GM21528 (cell line): ENCODE data around the gene ING2.
"Not testable (repeated sequence)": the region's sequence is repeated elsewhere in the genome, so short reads cannot be mapped to it uniquely, and the experiment has no call there.

Experiments used
- ATAC-seq: cut with Tn5 transposase; IDR thresholded peaks from one replicate; pipeline ENCODE4 v1.9.1; 2021; ENCODE audit warnings: mild to moderate bottlenecking, moderate library complexity; ENCODE audit not compliant: unreplicated experiment, low FRiP score

ING2 gene, protein sequence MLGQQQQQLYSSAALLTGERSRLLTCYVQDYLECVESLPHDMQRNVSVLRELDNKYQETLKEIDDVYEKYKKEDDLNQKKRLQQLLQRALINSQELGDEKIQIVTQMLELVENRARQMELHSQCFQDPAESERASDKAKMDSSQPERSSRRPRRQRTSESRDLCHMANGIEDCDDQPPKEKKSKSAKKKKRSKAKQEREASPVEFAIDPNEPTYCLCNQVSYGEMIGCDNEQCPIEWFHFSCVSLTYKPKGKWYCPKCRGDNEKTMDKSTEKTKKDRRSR

DNA sequence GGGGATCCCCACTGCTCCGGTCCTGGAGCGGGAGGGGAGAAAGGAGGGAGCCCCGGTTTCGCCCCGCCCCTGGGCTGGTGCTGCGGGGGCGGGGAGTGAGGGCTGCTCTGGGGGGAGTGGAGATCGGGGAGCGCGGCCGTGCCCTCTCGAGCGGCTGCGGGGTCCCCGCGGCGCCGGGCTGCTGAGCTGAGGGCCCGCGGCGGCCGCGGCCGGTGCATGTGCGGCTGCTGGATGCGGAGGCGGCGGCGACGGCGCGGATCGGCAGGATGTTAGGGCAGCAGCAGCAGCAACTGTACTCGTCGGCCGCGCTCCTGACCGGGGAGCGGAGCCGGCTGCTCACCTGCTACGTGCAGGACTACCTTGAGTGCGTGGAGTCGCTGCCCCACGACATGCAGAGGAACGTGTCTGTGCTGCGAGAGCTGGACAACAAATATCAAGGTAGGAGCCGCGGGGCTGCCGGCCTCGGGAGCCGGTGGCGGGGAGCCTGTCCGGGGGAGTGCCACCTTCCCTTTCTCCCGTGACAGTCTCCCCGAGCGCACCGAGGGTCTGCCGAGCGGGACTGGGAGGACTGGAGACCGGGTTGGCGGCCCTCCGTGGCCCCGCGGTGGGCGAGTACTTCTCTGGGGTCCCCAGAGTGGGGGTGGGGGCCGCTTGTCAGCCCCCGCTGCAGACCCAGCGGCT lies at the start of gene ING2:
TSS of gene ING2 (plus strand) at position 129 of the 681 bp plus-strand sequence. CDS start at position 267, 138 bp downstream.
- ATAC-seq = peak; percentile 61

DNA sequence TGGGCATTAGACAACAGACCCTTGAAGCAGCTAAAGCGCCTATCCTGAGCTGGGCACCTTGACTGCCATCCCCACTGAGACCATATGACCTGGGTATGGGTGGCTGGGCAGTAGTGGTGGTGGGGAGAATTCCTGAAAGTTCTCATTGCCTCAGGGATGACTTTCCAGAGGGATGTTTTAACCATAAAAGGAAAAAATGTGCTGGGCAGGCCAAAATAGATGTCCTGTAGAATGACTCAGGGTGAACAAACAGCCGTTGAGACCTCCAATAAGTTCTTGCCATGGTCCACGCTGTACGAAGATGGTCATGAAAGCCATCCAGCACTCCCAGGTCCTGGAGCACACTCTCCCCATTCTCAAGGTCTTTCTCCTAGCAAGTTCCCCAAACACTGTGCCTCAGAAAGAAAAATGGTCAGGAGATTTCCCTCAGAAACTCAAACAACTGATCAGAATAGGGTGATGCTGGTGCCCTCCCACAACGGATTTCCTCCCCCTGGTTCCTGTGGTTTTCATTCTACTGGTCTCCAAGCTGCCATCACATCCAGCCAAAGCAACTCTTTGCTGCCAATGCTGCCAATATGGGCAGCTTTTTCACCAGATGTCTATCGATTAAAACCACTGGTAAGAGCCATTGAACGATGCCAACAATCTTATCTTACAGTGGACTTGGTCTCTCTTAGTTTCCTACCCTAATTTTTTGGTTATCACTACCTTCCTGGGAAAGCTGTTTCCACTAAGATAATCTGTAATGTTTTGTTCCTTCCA lies 49.2 kb upstream of the ING2 start:
- no peak for ATAC-seq

GRCh38 chr4:183458005-183458404 lies 46.9 kb upstream of the ING2 start:
- no peak for ATAC-seq

DNA sequence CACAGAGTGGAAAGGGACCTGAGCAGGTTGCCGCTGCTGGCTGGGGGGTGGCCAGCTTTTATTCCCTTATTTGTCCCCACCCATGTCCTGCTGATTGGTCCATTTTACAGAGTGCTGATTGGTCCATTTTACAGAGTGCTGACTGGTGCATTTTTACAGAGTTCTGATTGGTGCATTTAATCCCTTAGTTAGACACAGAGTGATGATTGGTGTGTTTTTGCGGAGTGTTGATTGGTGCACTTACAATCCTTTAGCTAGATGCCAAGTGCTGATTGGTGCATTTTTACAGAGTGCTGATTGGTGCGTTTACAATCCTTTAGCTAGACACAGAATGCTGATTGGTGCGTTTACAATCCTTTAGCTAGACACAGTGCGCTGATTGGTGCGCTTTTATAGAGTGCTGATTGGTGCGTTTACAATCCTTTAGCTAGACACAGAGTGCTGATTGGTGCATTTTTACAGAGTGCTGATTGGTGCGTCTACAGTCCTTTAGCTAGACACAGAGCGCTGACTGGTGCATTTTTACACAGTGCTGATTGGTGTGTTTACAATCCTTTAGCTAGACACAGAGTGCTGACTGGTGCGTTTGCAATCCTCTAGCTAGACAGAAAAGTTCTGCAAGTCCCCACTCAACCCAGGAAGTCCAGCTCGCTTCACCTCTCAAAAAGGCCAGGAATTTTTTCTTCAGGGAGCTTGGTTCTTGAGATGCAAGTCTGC lies 40.8 kb upstream of the ING2 start:
- ATAC-seq = not testable (repeated sequence)

DNA sequence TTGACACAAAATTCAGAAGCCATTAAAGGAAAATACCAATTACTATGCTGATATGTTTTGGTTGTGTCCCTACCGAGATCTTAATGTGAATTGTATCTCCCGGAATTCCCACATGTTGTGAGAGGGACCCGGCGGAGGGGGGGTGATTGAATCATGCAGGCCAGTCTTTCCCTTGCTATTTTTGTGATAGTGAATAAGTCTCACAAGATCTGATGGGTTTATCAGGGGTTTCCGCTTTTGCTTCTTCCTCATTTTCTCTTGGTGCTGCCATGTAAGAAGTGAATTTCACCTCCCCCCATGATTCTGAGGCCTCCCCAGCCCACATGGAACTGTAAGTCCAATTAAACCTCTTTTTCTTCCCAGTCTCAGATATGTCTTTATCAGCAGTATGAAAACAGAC lies 39.0 kb upstream of the ING2 start:
- not testable (repeated sequence) for ATAC-seq

DNA sequence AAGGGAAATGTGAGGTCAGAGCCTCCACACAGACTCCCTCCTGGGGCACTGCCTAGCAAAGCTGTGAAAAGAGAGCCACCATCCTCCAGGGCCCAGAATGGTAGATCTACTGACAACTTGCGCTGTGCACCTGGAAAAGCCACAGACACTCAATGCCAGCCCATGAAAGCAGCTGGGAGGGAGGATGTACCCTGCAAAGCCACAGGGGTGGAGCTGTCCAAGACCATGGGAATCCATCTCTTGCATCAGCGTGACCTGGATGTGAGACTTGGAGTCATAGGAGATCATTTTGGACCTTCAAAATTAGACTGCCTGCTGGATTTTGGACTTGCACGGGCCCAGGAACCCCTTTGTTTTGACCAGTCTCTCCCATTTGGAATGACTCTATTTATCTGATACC lies 37.6 kb upstream of the ING2 start:
- no peak for ATAC-seq

DNA sequence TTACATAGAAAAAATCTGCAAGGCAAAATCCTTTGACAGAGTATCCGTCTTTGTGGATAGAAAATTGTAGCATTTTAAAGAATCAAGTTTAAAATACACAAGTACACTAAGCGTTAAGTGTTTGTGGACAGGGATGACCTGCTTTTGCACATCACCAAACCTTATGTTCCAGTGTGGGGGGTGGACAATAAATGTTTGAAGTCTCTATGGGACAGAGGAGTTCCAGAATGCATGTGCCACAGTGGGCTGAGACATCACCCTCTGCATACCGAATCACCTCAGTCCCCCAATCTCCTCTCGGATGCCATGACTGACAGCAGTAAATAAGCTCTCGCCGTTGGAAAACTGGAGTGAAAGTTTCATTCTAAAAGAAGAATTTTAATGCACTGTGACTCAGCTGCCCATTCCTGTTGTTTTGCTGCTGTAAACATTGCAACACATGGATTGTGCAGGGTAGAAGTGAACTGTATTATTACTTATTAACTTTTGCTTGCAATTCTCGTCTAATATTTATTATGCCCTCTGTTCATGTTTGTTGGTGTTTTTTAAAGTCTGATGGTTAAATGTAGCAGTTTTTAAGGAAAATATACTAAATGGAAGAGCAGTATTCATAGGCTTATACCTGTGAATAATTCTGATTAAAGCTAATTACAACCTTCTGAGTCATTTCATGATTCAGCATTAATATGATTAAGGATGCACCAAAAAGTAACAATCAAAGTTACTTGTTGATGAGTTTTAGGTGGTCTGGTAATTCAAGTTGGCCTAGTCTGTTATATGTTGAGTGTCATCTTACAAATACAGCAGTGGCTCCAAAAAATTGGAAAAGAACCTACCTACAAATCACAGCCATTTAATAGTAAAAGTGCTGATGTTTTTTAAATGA lies 36.4 kb upstream of the ING2 start:
- no peak for ATAC-seq

GRCh38 chr4:183469285-183469684 lies 35.6 kb upstream of the ING2 start:
- ATAC-seq = no peak

GRCh38 chr4:183469936-183470335 lies 34.9 kb upstream of the ING2 start:
- no peak for ATAC-seq

GRCh38 chr4:183470821-183471220 lies 34.0 kb upstream of the ING2 start:
- ATAC-seq = no peak

DNA sequence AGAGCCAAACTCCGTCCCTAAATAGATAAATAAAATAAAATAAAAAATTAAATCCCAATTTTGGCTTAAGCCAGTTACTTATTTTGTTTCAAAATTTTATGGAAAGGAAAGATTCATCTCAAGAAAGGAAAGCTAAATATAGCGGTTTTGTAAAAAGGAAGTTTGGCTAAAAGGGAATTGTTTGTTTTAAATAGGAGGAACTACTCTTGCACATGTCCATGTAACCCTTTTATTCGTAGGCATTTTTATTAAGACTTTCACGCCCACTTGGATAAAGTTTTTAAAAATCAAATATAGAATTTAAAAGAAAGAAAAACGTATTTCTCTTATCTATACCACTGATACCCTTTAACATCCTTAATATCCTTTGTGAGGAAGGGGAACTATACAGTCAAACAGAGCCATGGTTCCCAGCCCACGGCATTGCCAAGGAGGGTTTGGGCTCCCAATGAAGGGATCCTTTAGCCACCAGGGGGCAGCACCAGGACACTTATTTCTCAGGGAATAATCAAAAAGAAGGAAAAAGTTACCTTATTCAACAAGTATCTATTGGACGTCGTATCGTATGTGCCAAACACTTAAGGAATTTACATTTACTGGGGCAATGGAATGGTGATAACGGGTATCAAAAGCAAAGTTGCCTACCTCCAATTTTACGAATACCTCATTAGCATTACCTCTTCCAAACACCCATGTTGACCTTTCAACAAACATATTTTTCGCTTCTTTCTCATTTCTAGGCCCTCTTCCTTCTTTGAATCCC lies 32.7 kb upstream of the ING2 start:
- ATAC-seq = no peak

GRCh38 chr4:183478123-183478522 lies 26.7 kb upstream of the ING2 start:
- no peak for ATAC-seq

- ATAC-seq = no peak
These were observed 25.9 kb upstream of the ING2 start for GRCh38 chr4:183478926-183479325.

DNA sequence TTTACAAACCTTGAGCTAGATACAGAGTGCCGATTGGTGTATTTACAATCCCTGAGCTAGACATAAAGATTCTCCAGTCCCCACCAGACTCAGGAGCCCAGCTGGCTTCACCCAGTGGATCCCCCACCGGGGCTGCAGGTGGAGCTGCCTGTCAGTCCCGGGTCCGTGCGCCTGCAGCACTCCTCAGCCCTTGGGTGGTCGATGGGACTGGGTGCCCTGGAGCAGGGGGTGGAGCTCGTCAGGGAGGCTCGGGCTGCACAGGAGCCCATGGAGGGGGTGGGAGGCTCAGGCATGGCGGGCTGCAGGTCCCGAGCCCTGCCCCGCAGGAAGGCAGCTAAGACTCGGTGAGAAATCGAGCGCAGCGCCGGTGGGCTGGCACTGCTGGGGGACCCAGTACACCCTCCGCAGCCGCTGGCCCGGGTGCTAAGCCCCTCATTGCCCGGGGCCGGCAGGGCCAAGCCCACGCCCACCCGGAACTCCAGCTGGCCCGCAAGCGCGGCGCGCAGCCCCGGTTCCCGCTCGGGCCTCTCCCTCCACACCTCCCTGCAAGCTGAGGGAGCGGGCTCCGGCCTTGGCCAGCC lies 22.3 kb upstream of the ING2 start:
- not testable (repeated sequence) for ATAC-seq

DNA sequence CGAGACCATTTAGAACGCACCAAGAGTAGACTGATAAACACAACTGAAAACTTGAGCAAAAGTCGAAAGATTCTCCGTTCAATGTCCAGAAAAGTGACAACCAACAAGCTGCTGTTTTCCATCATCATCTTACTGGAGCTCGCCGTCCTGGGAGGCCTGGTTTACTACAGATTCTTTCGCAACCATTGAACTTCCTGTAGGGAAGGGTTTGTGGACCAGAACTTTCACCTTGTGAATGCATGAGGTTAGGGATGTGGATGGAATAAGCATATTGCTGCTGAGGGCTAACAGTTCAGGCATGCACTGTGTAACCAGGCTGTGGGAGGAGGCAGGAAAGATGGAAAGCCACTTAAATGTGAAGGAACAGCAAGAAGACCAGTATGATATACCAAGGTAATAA lies 20.9 kb upstream of the ING2 start:
- no peak for ATAC-seq

- ATAC-seq = no peak
These were observed 19.3 kb upstream of the ING2 start for GRCh38 chr4:183485411-183486160.

- no peak for ATAC-seq
These were observed 12.1 kb upstream of the ING2 start for GRCh38 chr4:183492791-183493222.

DNA sequence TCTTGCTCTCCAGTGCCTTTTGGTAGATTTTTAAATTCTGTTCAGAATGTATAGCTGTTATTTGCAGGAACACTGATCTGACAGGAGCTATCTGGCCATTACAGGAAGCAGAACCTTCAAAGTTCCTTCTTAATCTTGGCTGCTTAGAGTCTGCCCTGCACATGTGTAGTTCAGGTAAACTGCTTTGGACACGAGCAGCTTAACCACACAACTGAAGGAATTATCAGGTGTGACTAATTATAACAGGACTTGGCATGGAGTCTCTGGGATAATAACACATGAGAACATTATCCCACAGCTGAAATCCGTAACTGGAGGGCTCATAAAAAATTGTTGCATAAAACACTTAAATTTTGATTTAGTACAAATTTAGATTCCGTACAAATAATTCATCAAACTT lies 11.6 kb upstream of the ING2 start:
- no peak for ATAC-seq
